Measurements from ENCODE around the gene ARNT2.

- no peak for TF ChIP-seq CTCF (IDR thresholded peaks at IDR 0.05)
- TF ChIP-seq POLR2A (IDR thresholded peaks at IDR 0.05): no peak
These were observed 159.3 kb downstream of the ARNT2 start for GRCh38 chr15:80563372-80563997.
